A549 (cell line): ENCODE measurements around the gene IARS2. TPM values are rescaled to one million over a fixed set of nuclear protein-coding genes. Genes with fewer than 3 reads are reported as not detected.

Source experiments
- ATAC-seq, 2 experiments: fragments of 200-7000 bp in 1 of 2; fragments of >200 bp in 1 of 2; cut with Nextera tagmentation in 1 of 2; cut with Tn5 transposase in 1 of 2; 3 replicates each; pipeline versions ENCODE4 v1.8.0 to v1.9.1; 2018 to 2020; ENCODE audit warnings: mild to moderate bottlenecking in 1 of 2, moderate library complexity in 1 of 2
- CTCF ChIA-PET: fragments of 300-600 bp; sonication (Branson Sonifier 250); formaldehyde crosslinking; extraction: SDS; loops from one replicate; lab custom pipeline; 2021; ENCODE audit warnings: antibody characterized with exemption, inconsistent platforms; lab: Yijun Ruan, JAX
- POLR2A ChIA-PET: fragments of 350-600 bp; formaldehyde crosslinking; extraction: SDS; loops from one replicate; lab custom pipeline; 2021; ENCODE audit warnings: antibody characterized with exemption, inconsistent platforms; lab: Yijun Ruan, JAX
- DNase-seq, 2 experiments: peaks; one replicate each; pipeline versions ENCODE4 v3.0.0 to v3.0.0-alpha.2; 2011 to 2016; ENCODE audit warnings: low read depth in 1 of 2, low spot score in 1 of 2
- FAIRE-seq: peaks from 2 replicates; lab custom pipeline; 2011; peaks lifted over from hg19 to GRCh38; lab: Jason Lieb, UNC
- H3K27ac ChIP-seq, 2 experiments: fragments of >200 bp; sonication (Bioruptor Twin); formaldehyde crosslinking; 3 replicates each; pipeline ENCODE4 v1.5.1; 2016 to 2017
- H3K4me1 ChIP-seq: fragments of >200 bp; sonication (Bioruptor Twin); formaldehyde crosslinking; 3 replicates; pipeline ENCODE4 v1.6.1; 2016
- H3K4me2 ChIP-seq: fragments of >200 bp; sonication (Bioruptor Twin); formaldehyde crosslinking; 3 replicates; pipeline ENCODE4 v1.6.1; 2016
- H3K4me3 ChIP-seq: fragments of >200 bp; sonication (Bioruptor Twin); formaldehyde crosslinking; 3 replicates; pipeline ENCODE4 v1.5.1; 2016
- H3K9me3 ChIP-seq: fragments of >200 bp; sonication (Bioruptor Twin); formaldehyde crosslinking; 3 replicates; pipeline ENCODE4 v1.6.1; 2016
- ATOH8 ChIP-seq: fragments of 250-450 bp; sonication (Bioruptor Pico); IDR thresholded peaks from 2 replicates; pipeline ENCODE4 v1.5.0; 2020; ENCODE audit warnings: low read depth, mild to moderate bottlenecking, moderate library complexity
- BHLHE40 ChIP-seq: IDR thresholded peaks from 2 replicates; pipeline ENCODE4 v1.6.1; 2012; ENCODE audit warnings: low read depth, low read length, inconsistent platforms
- CEBPB ChIP-seq, 2 experiments: fragments of >200 bp in 1 of 2; sonication (Bioruptor Twin) in 1 of 2; formaldehyde crosslinking in 1 of 2; IDR thresholded peaks; 2 replicates each; pipeline ENCODE4 v1.6.1; 2012 to 2016
- E2F6 ChIP-seq: IDR thresholded peaks from 2 replicates; pipeline ENCODE4 v1.6.1; 2012; ENCODE audit warnings: low read depth, borderline replicate concordance
- EHMT2 ChIP-seq: fragments of 200-600 bp; sonication (generic); IDR thresholded peaks from 2 replicates; pipeline ENCODE4 v1.6.1; 2016; ENCODE audit warnings: antibody characterized with exemption, low read depth, mild to moderate bottlenecking, moderate library complexity
- ESRRA ChIP-seq: fragments of 150-350 bp; IDR thresholded peaks from 2 replicates; pipeline ENCODE4 v1.6.1; 2014; ENCODE audit warnings: mild to moderate bottlenecking, low read length, borderline replicate concordance
- FOSL2 ChIP-seq, 2 experiments: fragments of 450-650 bp in 1 of 2; fragments of >200 bp in 1 of 2; sonication (Bioruptor Twin) in 1 of 2; formaldehyde crosslinking; IDR thresholded peaks; 2 replicates each; pipeline versions ENCODE4 v1.5.0 to v1.6.1; 2016 to 2020; ENCODE audit warnings: mild to moderate bottlenecking in 1 of 2, moderate library complexity in 1 of 2
- GATA3 ChIP-seq: IDR thresholded peaks from 2 replicates; pipeline ENCODE4 v1.6.1; 2012; ENCODE audit warnings: borderline replicate concordance
- HMGXB4 ChIP-seq: fragments of 250-450 bp; sonication (Bioruptor Pico); IDR thresholded peaks from 2 replicates; pipeline ENCODE4 v1.5.0; 2021; ENCODE audit warnings: mild to moderate bottlenecking, moderate library complexity, borderline replicate concordance
- HOXB13 ChIP-seq: fragments of 250-450 bp; sonication (Bioruptor Pico); IDR thresholded peaks from 2 replicates; pipeline ENCODE4 v1.5.0; 2020; ENCODE audit warnings: low read depth, mild to moderate bottlenecking, moderate library complexity
- HOXB5 ChIP-seq: fragments of 250-450 bp; sonication (Bioruptor Pico); IDR thresholded peaks from 2 replicates; pipeline ENCODE4 v1.5.0; 2020; ENCODE audit warnings: mild to moderate bottlenecking, moderate library complexity
- JUNB ChIP-seq: fragments of >200 bp; sonication (Bioruptor Twin); formaldehyde crosslinking; IDR thresholded peaks from 2 replicates; pipeline ENCODE4 v1.6.1; 2016
- MAZ ChIP-seq: fragments of 150-350 bp; IDR thresholded peaks from 2 replicates; pipeline ENCODE4 v1.6.1; 2014; ENCODE audit warnings: antibody characterized with exemption, low read depth, low read length, borderline replicate concordance
- NFE2L2 ChIP-seq: fragments of 150-350 bp; conservative IDR thresholded peaks from 2 replicates; pipeline ENCODE4 v1.6.1; 2014; ENCODE audit warnings: low read length
- NPAS2 ChIP-seq: fragments of 250-450 bp; sonication (Bioruptor Pico); IDR thresholded peaks from 2 replicates; pipeline ENCODE4 v1.8.0; 2022; ENCODE audit warnings: mild to moderate bottlenecking, moderate library complexity, borderline replicate concordance
- POLR2AphosphoS2 ChIP-seq: conservative IDR thresholded peaks from 2 replicates; pipeline ENCODE4 v1.6.1; 2012; ENCODE audit warnings: low read length, improper control_type of control experiment, inconsistent platforms
- RARB ChIP-seq: fragments of 250-450 bp; sonication (Bioruptor Pico); IDR thresholded peaks from 2 replicates; pipeline ENCODE4 v1.8.0; 2021; ENCODE audit warnings: mild to moderate bottlenecking, moderate library complexity
- RCOR1 ChIP-seq: fragments of 150-350 bp; IDR thresholded peaks from 2 replicates; pipeline ENCODE4 v1.6.1; 2014; ENCODE audit warnings: antibody characterized with exemption, low read length, low read depth
- SMC3 ChIP-seq: fragments of >200 bp; sonication (Bioruptor Twin); formaldehyde crosslinking; IDR thresholded peaks from 3 replicates; pipeline ENCODE4 v1.6.1; 2018; ENCODE audit warnings: inconsistent platforms
- SREBF2 ChIP-seq: fragments of 450-650 bp; IDR thresholded peaks from 2 replicates; pipeline ENCODE4 v1.6.1; 2014; ENCODE audit warnings: mild to moderate bottlenecking, moderate library complexity
- USF2 ChIP-seq: fragments of 450-650 bp; IDR thresholded peaks from 2 replicates; pipeline ENCODE4 v1.6.1; 2014; ENCODE audit warnings: antibody characterized with exemption
- ZC3H11A ChIP-seq: fragments of 450-650 bp; IDR thresholded peaks from 2 replicates; pipeline ENCODE4 v1.6.1; 2014; ENCODE audit warnings: antibody characterized with exemption, mild to moderate bottlenecking
- ZFP36 ChIP-seq: fragments of 450-650 bp; IDR thresholded peaks from 2 replicates; pipeline ENCODE4 v1.6.1; 2014; ENCODE audit warnings: borderline replicate concordance; ENCODE audit not compliant: partially characterized antibody
- ZSCAN20 ChIP-seq: fragments of 250-450 bp; sonication (Bioruptor Pico); IDR thresholded peaks from 2 replicates; pipeline ENCODE4 v1.8.0; 2022; ENCODE audit warnings: mild to moderate bottlenecking, moderate library complexity
- WGBS: methylation state at CpG from one replicate; pipeline ENCODE4 v1.1.6; 2017; ENCODE audit errors: missing lambda C conversion rate; 5-methylcytosine and 5-hydroxymethylcytosine counted together
- polyA plus RNA-seq, 4 experiments: library from polyadenylated mRNA; depleted of rRNA in 3 of 4; stranded (reverse); fragments of >200 nt; fragmentation: RNase III in 1 of 4; extraction: RNeasy Plus Mini Kit Qiagen cat#74134 plus additional on column Dnase treatment in 1 of 4; gene quantifications; 2 replicates in 3 of 4; 3 replicates in 1 of 4; pipeline ENCODE4 v1.2.3, GENCODE V29; 2011 to 2017

IARS2 gene
- polyA plus RNA-seq, 2 of the 4 experiments (the other 2 are of a cell fraction): 66.7 to 115 TPM

- peak; percentile 55 to 64 for ATAC-seq
- no peak for FAIRE-seq
These were observed 48.4 kb upstream of the IARS2 start for GRCh38 chr1:220045356-220046051.

GRCh38 chr1:220046052-220046930 is 47.6 kb upstream of the IARS2 start, which contains the start of gene EPRS1:
EPRS1 (minus strand) TSS chr1:220046505; CDS start chr1:220046388, 117 bp downstream.
- ChIA-PET CTCF (interaction anchor here (0.7 kb wide), 2 partner anchors 34 to 53 kb away, joined by 3 read pairs; no protein-coding TSS in a partner anchor), POLR2A (no interaction called here)
- 2% methylated on average over 61 of the region's 71 CpGs for WGBS
- peak within 1 kb of the TSS; percentile 81 for H3K4me2 ChIP-seq
- H3K9me3 ChIP-seq: no peaks in the 10 kb centered on the region
- peak; percentile 98 to 99 for ATAC-seq
- peak within 1 kb of the TSS; percentile 85 to 92 for H3K27ac ChIP-seq
- DNase-seq: peak; percentile 93 to 99
- H3K4me1 ChIP-seq: peaks cover 12% of the 10 kb centered on the region; the same call in 2 of the 3 replicates
- peak within 1 kb of the TSS; percentile 74 for H3K4me3 ChIP-seq
- FAIRE-seq: peak; percentile 73
- TF ChIP-seq GATA3 (peak; percentile 69; the same call in 1 of the 2 replicates), ZSCAN20 (CRISPR knock-in tag) (no peak), EHMT2 (no peak), ESRRA (no peak), POLR2AphosphoS2 (no peak), SMC3 (no peak), HOXB13 (no peak), RARB (CRISPR knock-in tag) (no peak), BHLHE40 (no peak), RCOR1 (no peak), HMGXB4 (CRISPR knock-in tag) (no peak)

More at GRCh38 chr1:220045356-220046051, 48.4 kb upstream of the IARS2 start:
- H3K4me2 ChIP-seq: peak overlapping the region; percentile 81
- peak overlapping the region; percentile 85 to 92 for H3K27ac ChIP-seq
- WGBS: 8% methylated on average over 17 of the region's 17 CpGs
- no peaks in the 10 kb centered on the region for H3K9me3 ChIP-seq
- peaks cover 12% of the 10 kb centered on the region; the same call in 2 of the 3 replicates for H3K4me1 ChIP-seq
- CTCF ChIA-PET: interaction anchor here (0.7 kb wide), 2 partner anchors 34 to 54 kb away, joined by 3 read pairs; no protein-coding TSS in a partner anchor
- TF ChIP-seq HOXB5 (CRISPR knock-in tag) (no peak), ZFP36 (no peak), ZC3H11A (no peak), GATA3 (no peak), CEBPB (IDR thresholded peaks at IDR 0.05) (no peak), HOXB13 (no peak), ATOH8 (no peak), BHLHE40 (no peak), E2F6 (no peak), FOSL2 (IDR thresholded peaks at IDR 0.05) (no peak), FOSL2 (CRISPR knock-in tag; IDR thresholded peaks at IDR 0.05) (no peak), USF2 (no peak), NFE2L2 (no peak), NPAS2 (no peak), SREBF2 (no peak), JUNB (no peak), RCOR1 (no peak), HMGXB4 (CRISPR knock-in tag) (no peak), SMC3 (no peak), MAZ (no peak), ESRRA (no peak)
- TF ChIP-seq, all 56 proteins: peak for 0
- H3K4me3 ChIP-seq: peak overlapping the region; percentile 74
- DNase-seq: peak; percentile 27 to 33
- POLR2A ChIA-PET: no interaction called here
